A673 (cell line): ENCODE data around the gene IGF1R. TPM values are rescaled to one million over a fixed set of nuclear protein-coding genes. Genes with fewer than 3 reads are reported as not detected.

ENCODE experiments used
- BruUV-seq: library from RNA; stranded (reverse); fragments of 400-500 nt; replicated peaks from 2 replicates; lab custom pipeline; 2021; lab: Mats Ljungman, UMichigan
- CTCF ChIA-PET: fragments of 300-600 bp; sonication (Branson Sonifier 250); formaldehyde crosslinking; loops from one replicate; lab custom pipeline; 2022; ENCODE audit warnings: antibody characterized with exemption; lab: Charles Lee
- POLR2A ChIA-PET: fragments of 300-600 bp; sonication (Branson Sonifier 250); formaldehyde crosslinking; loops from one replicate; lab custom pipeline; 2022; ENCODE audit warnings: antibody characterized with exemption; ENCODE audit not compliant: low non-redundant PET; lab: Charles Lee
- DNase-seq: peaks from one replicate; pipeline ENCODE4 v3.0.0-alpha.2; 2015; ENCODE audit warnings: low spot score
- H3K27ac ChIP-seq: fragments of 200-600 bp; sonication (generic); 2 replicates; pipeline ENCODE4 v1.5.1; 2016; ENCODE audit warnings: mixed run types, low read depth, mild to moderate bottlenecking, mixed read lengths, antibody characterized with exemption, low read length; ENCODE audit not compliant: poor library complexity, severe bottlenecking
- H3K27me3 ChIP-seq: fragments of 200-600 bp; sonication (generic); replicated peaks from 2 replicates; pipeline ENCODE4 v1.6.1; 2017; ENCODE audit warnings: mixed run types, low read depth, mild to moderate bottlenecking, mixed read lengths, antibody characterized with exemption, low read length; ENCODE audit not compliant: insufficient read depth, poor library complexity
- H3K36me3 ChIP-seq: fragments of 200-600 bp; sonication (generic); 2 replicates; pipeline ENCODE4 v1.6.1; 2016; ENCODE audit warnings: mixed run types, mild to moderate bottlenecking, mixed read lengths, antibody characterized with exemption, low read length; ENCODE audit not compliant: insufficient read depth, poor library complexity, severe bottlenecking
- H3K4me1 ChIP-seq: fragments of 200-600 bp; sonication (generic); 2 replicates; pipeline ENCODE4 v1.6.1; 2017; ENCODE audit warnings: mixed run types, mild to moderate bottlenecking, mixed read lengths, antibody characterized with exemption, low read length; ENCODE audit not compliant: insufficient read depth, poor library complexity, severe bottlenecking
- H3K4me3 ChIP-seq: fragments of 200-600 bp; sonication (generic); 2 replicates; pipeline ENCODE4 v1.5.1; 2016; ENCODE audit warnings: low read depth, mixed run types, mild to moderate bottlenecking, mixed read lengths, low read length; ENCODE audit not compliant: poor library complexity, severe bottlenecking
- H3K9me3 ChIP-seq: fragments of 200-600 bp; sonication (generic); 2 replicates; pipeline ENCODE4 v1.6.1; 2016; ENCODE audit warnings: mixed run types, low read depth, mild to moderate bottlenecking, mixed read lengths, antibody characterized with exemption, low read length; ENCODE audit not compliant: poor library complexity, severe bottlenecking
- EZH2 ChIP-seq: fragments of 200-600 bp; sonication (generic); IDR thresholded peaks from 2 replicates; pipeline ENCODE4 v1.6.1; 2017; ENCODE audit warnings: borderline replicate concordance, low read depth, mild to moderate bottlenecking, mixed read lengths, antibody characterized with exemption, low read length; ENCODE audit not compliant: poor library complexity, severe bottlenecking
- intact Hi-C: fragments of 100-400 bp; cut with micrococcal nuclease; formaldehyde crosslinking; loops from one replicate; pipeline ENCODE4 v1.10.0; 2022; ENCODE audit not compliant: unreplicated experiment
- total RNA-seq: library from RNA; stranded (reverse); gene quantifications from 2 replicates; pipeline ENCODE4 v1.2.3, GENCODE V29; 2021
- TF ChIP-seq, protein P1 (sequence below): fragments of 300-800, 200-600 bp; sonication (generic); conservative IDR thresholded peaks from 2 replicates; pipeline ENCODE4 v1.5.1; 2017; ENCODE audit warnings: low read depth, mild to moderate bottlenecking, antibody characterized with exemption, low read length, moderate library complexity, mixed read lengths

Gene IGF1R
- total RNA-seq, 1 experiment from 2014 or later: 34.9 TPM

DNA sequence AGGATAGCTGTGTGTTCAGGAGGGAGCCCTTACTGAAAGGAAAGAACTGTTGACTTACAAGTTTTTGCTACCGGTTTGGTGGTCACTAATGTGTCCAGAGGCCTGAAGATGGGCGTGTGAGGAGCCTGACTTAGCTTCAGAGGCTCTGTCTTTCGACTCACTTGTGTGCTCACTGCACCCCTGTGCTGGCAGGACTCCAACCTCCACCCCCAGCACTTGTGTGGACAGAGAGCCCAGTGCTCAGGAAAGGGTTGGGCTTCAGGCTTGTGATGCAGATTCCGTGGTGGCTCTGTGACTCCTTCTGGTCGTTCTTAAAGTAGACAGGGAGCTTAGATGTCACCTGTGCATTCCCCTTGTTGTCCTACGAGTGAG lies 258.4 kb downstream of the IGF1R start:
- no peak overlapping the region for H3K27ac ChIP-seq
- intact Hi-C loops: no loop called here

DNA sequence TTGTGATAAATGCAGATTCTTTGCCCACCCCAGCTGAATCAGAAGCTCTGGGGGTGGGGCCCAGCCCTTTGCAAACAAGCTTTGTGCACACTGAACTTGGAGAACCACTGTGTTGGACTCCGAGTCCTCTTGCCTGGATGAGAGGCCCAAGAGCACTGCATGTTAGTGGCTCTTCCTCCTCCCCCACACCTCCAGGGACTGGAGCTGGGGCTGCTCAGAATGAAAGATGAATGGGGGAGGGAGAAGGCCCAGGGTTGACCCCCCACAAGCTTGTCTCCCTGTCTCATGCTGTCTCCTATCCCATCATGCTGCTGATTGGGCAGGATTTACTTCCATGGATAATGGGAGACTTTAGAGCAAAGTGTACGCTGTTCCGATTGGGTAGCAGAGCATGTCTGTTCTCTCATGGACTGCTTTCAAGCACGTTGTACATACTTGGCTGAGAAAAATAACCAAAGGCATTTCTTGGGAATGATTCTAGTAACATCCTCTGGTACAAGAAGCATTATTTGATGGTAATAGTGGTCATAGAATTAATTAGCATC lies 259.7 kb downstream of the IGF1R start:
- BruUV-seq: no TSS peak
- intact Hi-C loops: no loop called here

More for the DNA sequence above, 258.4 kb downstream of the IGF1R start:
- no peak for TF ChIP-seq EZH2
- TF ChIP-seq, protein P1, sequence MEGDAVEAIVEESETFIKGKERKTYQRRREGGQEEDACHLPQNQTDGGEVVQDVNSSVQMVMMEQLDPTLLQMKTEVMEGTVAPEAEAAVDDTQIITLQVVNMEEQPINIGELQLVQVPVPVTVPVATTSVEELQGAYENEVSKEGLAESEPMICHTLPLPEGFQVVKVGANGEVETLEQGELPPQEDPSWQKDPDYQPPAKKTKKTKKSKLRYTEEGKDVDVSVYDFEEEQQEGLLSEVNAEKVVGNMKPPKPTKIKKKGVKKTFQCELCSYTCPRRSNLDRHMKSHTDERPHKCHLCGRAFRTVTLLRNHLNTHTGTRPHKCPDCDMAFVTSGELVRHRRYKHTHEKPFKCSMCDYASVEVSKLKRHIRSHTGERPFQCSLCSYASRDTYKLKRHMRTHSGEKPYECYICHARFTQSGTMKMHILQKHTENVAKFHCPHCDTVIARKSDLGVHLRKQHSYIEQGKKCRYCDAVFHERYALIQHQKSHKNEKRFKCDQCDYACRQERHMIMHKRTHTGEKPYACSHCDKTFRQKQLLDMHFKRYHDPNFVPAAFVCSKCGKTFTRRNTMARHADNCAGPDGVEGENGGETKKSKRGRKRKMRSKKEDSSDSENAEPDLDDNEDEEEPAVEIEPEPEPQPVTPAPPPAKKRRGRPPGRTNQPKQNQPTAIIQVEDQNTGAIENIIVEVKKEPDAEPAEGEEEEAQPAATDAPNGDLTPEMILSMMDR: no peak
- BruUV-seq: no TSS peak
- DNase-seq: no peak
- H3K27me3 ChIP-seq: no peaks in the 10 kb centered on the region
- ChIA-PET CTCF (no interaction called here), POLR2A (no interaction called here)
- no peak overlapping the region for H3K4me3 ChIP-seq
- no peaks in the 10 kb centered on the region for H3K9me3 ChIP-seq
- H3K36me3 ChIP-seq: no peaks in the 10 kb centered on the region
- H3K4me1 ChIP-seq: no peaks in the 10 kb centered on the region

DNA sequence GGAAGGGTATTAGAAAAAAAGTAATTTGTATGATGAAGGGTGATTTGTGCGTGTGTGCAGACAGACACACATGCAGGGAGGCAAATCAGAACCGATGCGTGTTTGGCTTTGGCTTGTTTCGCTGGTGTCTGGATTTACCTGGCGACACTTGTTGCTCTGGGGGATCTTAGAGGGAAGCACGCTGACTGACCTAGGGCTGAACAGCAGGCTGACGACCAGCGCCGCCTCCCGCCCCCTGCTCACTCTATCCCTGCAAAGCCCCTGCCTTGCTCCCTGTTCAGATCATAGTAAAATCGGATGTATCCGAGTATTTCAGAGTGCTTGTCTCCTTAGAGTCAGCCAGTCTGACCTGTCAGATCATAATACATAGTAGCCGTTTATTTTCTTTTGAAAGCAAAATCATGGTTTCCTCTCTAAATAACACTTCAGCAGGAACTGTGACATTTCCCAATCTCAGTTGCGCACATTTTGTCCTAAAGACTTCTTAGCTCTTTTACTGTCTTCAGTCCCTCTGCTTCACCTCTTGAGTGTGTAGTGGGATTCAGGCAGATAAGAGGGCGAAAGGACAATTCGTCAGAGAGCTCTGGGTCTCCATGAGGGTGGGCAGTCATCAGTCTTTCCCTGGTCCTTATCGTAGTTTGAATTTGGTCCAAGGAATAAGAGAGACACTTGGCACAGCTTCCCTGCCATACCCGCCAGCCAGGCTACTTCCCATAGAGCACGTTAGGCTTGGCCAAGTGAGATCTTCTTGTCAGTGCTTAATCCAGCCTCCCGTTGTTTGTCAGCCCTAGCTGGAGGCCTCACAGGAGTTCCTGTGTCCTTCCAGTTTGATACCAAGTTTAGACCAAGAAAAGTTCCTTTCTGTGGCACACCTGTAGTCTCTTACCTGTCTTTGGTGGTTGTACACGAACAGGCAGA lies 261.9 kb downstream of the IGF1R start:
- Histone ChIP-seq H3K36me3 (peaks cover 18% of the 10 kb centered on the region), H3K4me1 (no peaks in the 10 kb centered on the region), H3K27me3 (no peaks in the 10 kb centered on the region), H3K9me3 (no peaks in the 10 kb centered on the region), H3K27ac (no peak overlapping the region), H3K4me3 (no peak overlapping the region)
- ChIA-PET CTCF (no interaction called here), POLR2A (no interaction called here)
- no peak for DNase-seq
- TF ChIP-seq EZH2: no peak
- TF ChIP-seq, protein P1: no peak
- BruUV-seq: no TSS peak
- intact Hi-C loops: no loop called here

More for the DNA sequence above, 259.7 kb downstream of the IGF1R start:
- Histone ChIP-seq H3K4me1 (no peaks in the 10 kb centered on the region), H3K36me3 (peaks cover 6% of the 10 kb centered on the region), H3K9me3 (no peaks in the 10 kb centered on the region), H3K27ac (no peak overlapping the region), H3K4me3 (no peak overlapping the region), H3K27me3 (no peaks in the 10 kb centered on the region)
- TF ChIP-seq EZH2: no peak
- TF ChIP-seq, protein P1: no peak
- DNase-seq: no peak
- ChIA-PET POLR2A (no interaction called here), CTCF (no interaction called here)
